ENCODE results near the gene GPR171. TPM values are rescaled to one million over a fixed set of nuclear protein-coding genes. Genes with fewer than 3 reads are reported as not detected.
A peak's percentile ranks its signal among the peaks of the same experiment; 100 is the strongest.

GPR171 gene
- total and polyA plus RNA-seq, 2 of the 13 experiments (the other 11 are each of a cell fraction or from before 2014, with no cell fraction given): not detected

DNA sequence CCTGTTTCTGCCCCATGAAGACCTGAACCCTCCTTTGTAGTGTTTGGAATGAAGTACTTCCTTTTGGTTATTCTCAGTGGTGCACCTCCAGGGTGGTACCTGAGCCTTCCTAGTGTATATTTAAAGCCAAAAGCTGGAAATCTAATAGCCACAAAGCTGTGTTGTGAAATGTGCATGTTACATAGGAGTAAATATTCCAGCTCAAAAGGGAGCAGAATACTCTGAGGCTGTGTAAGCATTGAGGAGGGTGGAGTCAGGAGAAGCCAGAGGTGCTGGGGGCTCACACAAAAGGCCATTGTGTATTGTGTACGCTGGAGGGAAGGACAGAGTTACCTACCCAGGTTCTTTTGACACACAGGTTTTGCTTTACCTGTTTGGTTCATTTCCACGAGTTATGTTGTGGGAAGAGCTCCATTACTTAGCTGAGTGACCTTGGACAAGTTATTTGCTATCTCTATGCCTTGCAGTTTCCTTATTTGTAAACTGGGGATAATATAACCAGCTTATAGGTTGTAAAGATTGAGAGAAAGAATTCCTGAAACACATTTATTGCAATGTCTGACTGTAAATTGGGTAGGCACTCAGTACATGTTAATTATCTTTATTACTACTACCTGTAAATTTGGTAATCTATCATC, 24.7 kb downstream of the GPR171 start (continued):
- 0 out of 2 replicates have a peak, but pooled peaks have one; percentile 48 for TF ChIP-seq ZSCAN9 (CRISPR knock-in tag; IDR thresholded peaks at IDR 0.05; ENCODE audit: borderline replicate concordance)
- TF ChIP-seq ZNF446 (CRISPR knock-in tag; IDR thresholded peaks at IDR 0.05): no peak
- no peak for TF ChIP-seq ZNF296 (CRISPR knock-in tag; conservative IDR thresholded peaks at IDR 0.05)
- peak; percentile 32; the same call in 1 of the 2 replicates for TF ChIP-seq ATF1 (CRISPR knock-in tag; IDR thresholded peaks at IDR 0.05)
- TF ChIP-seq, protein P1, sequence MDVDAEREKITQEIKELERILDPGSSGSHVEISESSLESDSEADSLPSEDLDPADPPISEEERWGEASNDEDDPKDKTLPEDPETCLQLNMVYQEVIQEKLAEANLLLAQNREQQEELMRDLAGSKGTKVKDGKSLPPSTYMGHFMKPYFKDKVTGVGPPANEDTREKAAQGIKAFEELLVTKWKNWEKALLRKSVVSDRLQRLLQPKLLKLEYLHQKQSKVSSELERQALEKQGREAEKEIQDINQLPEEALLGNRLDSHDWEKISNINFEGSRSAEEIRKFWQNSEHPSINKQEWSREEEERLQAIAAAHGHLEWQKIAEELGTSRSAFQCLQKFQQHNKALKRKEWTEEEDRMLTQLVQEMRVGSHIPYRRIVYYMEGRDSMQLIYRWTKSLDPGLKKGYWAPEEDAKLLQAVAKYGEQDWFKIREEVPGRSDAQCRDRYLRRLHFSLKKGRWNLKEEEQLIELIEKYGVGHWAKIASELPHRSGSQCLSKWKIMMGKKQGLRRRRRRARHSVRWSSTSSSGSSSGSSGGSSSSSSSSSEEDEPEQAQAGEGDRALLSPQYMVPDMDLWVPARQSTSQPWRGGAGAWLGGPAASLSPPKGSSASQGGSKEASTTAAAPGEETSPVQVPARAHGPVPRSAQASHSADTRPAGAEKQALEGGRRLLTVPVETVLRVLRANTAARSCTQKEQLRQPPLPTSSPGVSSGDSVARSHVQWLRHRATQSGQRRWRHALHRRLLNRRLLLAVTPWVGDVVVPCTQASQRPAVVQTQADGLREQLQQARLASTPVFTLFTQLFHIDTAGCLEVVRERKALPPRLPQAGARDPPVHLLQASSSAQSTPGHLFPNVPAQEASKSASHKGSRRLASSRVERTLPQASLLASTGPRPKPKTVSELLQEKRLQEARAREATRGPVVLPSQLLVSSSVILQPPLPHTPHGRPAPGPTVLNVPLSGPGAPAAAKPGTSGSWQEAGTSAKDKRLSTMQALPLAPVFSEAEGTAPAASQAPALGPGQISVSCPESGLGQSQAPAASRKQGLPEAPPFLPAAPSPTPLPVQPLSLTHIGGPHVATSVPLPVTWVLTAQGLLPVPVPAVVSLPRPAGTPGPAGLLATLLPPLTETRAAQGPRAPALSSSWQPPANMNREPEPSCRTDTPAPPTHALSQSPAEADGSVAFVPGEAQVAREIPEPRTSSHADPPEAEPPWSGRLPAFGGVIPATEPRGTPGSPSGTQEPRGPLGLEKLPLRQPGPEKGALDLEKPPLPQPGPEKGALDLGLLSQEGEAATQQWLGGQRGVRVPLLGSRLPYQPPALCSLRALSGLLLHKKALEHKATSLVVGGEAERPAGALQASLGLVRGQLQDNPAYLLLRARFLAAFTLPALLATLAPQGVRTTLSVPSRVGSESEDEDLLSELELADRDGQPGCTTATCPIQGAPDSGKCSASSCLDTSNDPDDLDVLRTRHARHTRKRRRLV (CRISPR knock-in tag; IDR thresholded peaks at IDR 0.05): 0 out of 2 replicates have a peak, but pooled peaks have one; percentile 33
- TF ChIP-seq, protein P2, sequence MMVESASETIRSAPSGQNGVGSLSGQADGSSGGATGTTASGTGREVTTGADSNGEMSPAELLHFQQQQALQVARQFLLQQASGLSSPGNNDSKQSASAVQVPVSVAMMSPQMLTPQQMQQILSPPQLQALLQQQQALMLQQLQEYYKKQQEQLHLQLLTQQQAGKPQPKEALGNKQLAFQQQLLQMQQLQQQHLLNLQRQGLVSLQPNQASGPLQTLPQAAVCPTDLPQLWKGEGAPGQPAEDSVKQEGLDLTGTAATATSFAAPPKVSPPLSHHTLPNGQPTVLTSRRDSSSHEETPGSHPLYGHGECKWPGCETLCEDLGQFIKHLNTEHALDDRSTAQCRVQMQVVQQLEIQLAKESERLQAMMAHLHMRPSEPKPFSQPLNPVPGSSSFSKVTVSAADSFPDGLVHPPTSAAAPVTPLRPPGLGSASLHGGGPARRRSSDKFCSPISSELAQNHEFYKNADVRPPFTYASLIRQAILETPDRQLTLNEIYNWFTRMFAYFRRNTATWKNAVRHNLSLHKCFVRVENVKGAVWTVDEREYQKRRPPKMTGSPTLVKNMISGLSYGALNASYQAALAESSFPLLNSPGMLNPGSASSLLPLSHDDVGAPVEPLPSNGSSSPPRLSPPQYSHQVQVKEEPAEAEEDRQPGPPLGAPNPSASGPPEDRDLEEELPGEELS (CRISPR knock-in tag; IDR thresholded peaks at IDR 0.05): peak; percentile 77
- no peak for TF ChIP-seq NRL (CRISPR knock-in tag; IDR thresholded peaks at IDR 0.05; ENCODE audit: borderline replicate concordance)
- TF ChIP-seq, protein P3, sequence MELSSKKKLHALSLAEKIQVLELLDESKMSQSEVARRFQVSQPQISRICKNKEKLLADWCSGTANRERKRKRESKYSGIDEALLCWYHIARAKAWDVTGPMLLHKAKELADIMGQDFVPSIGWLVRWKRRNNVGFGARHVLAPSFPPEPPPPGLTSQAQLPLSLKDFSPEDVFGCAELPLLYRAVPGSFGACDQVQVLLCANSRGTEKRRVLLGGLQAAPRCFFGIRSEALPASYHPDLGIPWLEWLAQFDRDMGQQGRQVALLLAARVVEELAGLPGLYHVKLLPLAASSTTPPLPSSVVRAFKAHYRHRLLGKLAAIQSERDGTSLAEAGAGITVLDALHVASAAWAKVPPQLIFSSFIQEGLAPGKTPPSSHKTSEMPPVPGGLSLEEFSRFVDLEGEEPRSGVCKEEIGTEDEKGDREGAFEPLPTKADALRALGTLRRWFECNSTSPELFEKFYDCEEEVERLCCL (CRISPR knock-in tag; IDR thresholded peaks at IDR 0.05; ENCODE audit: borderline replicate concordance): no peak
- TF ChIP-seq, protein P4, sequence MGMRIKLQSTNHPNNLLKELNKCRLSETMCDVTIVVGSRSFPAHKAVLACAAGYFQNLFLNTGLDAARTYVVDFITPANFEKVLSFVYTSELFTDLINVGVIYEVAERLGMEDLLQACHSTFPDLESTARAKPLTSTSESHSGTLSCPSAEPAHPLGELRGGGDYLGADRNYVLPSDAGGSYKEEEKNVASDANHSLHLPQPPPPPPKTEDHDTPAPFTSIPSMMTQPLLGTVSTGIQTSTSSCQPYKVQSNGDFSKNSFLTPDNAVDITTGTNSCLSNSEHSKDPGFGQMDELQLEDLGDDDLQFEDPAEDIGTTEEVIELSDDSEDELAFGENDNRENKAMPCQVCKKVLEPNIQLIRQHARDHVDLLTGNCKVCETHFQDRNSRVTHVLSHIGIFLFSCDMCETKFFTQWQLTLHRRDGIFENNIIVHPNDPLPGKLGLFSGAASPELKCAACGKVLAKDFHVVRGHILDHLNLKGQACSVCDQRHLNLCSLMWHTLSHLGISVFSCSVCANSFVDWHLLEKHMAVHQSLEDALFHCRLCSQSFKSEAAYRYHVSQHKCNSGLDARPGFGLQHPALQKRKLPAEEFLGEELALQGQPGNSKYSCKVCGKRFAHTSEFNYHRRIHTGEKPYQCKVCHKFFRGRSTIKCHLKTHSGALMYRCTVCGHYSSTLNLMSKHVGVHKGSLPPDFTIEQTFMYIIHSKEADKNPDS (CRISPR knock-in tag; IDR thresholded peaks at IDR 0.05): peak; percentile 67
- TF ChIP-seq ZNF772 (CRISPR knock-in tag; IDR thresholded peaks at IDR 0.05): no peak
- TF ChIP-seq, protein P5, sequence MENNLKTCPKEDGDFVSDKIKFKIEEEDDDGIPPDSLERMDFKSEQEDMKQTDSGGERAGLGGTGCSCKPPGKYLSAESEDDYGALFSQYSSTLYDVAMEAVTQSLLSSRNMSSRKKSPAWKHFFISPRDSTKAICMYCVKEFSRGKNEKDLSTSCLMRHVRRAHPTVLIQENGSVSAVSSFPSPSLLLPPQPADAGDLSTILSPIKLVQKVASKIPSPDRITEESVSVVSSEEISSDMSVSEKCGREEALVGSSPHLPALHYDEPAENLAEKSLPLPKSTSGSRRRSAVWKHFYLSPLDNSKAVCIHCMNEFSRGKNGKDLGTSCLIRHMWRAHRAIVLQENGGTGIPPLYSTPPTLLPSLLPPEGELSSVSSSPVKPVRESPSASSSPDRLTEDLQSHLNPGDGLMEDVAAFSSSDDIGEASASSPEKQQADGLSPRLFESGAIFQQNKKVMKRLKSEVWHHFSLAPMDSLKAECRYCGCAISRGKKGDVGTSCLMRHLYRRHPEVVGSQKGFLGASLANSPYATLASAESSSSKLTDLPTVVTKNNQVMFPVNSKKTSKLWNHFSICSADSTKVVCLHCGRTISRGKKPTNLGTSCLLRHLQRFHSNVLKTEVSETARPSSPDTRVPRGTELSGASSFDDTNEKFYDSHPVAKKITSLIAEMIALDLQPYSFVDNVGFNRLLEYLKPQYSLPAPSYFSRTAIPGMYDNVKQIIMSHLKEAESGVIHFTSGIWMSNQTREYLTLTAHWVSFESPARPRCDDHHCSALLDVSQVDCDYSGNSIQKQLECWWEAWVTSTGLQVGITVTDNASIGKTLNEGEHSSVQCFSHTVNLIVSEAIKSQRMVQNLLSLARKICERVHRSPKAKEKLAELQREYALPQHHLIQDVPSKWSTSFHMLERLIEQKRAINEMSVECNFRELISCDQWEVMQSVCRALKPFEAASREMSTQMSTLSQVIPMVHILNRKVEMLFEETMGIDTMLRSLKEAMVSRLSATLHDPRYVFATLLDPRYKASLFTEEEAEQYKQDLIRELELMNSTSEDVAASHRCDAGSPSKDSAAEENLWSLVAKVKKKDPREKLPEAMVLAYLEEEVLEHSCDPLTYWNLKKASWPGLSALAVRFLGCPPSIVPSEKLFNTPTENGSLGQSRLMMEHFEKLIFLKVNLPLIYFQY (CRISPR knock-in tag; IDR thresholded peaks at IDR 0.05; ENCODE audit: borderline replicate concordance): no peak
- TF ChIP-seq DNMT1 (CRISPR knock-in tag; IDR thresholded peaks at IDR 0.05): no peak

All from HepG2 (cell line).